ENCODE results near the gene GADD45G.
A peak's percentile ranks its signal among the peaks of the same experiment; 100 is the strongest.

Gene GADD45G

GRCh38 chr9:89604729-89605464 lies at the start of gene GADD45G:
GADD45G (plus strand) TSS chr9:89605012; CDS start chr9:89605122, 110 bp downstream.
- peak; percentile 83 to 88 for DNase-seq

DNA sequence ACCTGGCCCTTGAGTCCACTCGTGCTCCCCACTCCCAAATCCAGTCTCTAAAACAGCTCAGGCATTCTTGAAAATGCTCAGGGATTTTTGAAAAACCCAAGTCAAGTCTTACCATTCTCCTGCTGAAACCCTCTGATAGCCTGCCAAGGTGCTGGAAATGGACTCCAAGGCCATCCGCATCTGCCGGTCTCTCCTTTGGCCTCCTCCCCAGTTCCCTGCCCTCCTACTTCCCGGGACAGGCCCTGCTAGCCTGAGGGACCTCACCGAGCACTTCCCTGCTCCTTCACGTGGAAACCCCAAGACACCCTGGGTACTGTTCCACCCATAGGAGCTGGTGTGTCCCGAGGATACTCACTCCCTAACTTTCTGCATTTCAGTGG lies 49.8 kb upstream of the GADD45G start:
- no peak for DNase-seq

- DNase-seq: no peak
These were observed 49.1 kb upstream of the GADD45G start for GRCh38 chr9:89555451-89556375.

DNA sequence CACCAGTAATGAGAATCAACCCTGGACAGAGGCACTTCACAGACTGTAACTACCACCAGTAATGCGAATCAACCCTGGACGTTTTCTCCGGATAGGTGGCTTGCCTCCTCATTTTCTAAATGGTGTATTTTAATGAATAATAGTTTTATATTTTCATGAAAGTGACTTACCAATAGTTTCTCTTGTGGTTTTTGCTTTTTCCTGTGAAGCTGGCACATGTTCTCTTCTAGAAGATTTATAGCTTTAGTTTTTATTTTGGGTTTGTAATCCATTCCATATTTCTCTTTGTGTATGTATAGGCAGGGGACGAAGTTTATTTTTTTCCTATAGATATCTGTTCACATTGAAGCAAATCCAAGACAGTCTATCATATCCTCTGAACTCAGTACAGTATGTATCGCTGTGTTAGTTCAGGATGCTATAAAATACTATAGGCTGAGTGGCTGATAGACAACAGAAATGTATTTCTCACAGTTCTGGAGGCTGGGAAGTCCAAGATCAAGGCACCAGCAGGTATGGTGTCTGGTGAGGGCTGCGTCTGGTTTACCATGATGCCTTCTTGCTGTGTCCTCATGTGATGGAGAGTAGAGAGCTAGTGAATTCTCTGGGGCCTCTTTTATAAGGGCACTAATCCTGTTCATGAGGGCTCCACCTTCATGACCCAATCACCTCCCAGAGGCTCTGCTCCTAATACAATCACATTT lies 46.5 kb upstream of the GADD45G start:
- no peak for DNase-seq

GRCh38 chr9:89558948-89559347 lies 45.9 kb upstream of the GADD45G start:
- no peak for DNase-seq

GRCh38 chr9:89562186-89562814 lies 42.5 kb upstream of the GADD45G start:
- DNase-seq: no peak

DNA sequence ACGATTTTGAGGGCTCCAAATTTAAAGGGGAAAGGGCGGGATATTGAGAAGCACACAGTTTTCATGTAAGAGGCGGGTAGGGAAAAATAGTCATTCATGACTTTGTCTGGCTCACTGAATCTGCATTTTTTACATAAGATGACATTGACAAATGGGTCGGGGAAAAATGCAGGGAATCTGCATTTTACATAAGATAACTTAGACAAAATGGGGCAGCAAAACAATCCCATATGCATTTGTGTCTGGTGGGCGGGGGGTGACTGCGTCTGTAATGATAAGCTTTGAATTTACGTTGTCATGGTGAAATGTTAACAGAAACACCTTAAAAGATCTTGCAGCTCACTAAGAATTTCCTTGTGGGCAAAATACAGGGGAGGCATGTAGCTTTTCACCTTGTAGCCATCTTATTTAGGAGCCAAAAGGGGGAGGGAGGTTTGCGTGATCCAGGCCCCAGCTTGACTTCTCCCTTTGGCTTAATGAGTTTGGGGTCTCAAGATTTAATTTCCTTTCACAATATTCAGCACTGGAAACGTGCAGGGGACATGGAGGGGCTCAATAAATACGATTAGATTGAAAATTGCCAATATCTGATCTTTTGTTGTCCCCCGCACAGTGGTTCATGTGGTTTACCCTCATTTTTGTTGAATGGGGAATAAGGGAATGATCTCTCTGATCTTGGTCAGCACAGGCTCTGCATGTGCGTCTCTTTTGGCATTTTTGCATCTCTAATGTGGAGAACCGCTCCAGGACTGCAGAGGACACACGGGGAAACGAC lies 41.1 kb upstream of the GADD45G start:
- DNase-seq: no peak

- no peak for DNase-seq
These were observed 40.4 kb upstream of the GADD45G start for GRCh38 chr9:89564346-89564878.

DNA sequence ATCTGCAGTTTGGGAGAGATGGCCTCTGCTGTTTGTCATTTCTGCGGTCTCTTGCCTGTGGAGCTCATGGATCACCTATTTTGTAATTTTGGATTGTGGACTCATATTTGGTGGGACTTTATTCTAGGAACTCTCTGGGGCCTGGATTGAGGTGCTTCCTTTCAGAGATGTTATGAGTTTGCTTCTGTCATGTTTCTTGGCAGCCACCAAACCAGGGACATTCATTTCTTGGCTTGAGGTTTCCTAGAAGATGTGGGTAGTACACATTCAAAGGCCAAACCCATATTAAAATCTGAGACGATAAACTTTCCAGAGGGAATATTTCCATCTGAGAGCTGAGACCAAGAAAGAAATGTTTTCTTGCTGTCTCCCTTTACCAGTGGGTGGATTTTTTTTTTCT lies 37.2 kb upstream of the GADD45G start:
- DNase-seq: no peak

- DNase-seq: no peak
These were observed 30.5 kb upstream of the GADD45G start for GRCh38 chr9:89574309-89574708.

- peak in 1 of 2 donors; percentile 29 for DNase-seq
These were observed 28.4 kb upstream of the GADD45G start for GRCh38 chr9:89576404-89576839.

DNA sequence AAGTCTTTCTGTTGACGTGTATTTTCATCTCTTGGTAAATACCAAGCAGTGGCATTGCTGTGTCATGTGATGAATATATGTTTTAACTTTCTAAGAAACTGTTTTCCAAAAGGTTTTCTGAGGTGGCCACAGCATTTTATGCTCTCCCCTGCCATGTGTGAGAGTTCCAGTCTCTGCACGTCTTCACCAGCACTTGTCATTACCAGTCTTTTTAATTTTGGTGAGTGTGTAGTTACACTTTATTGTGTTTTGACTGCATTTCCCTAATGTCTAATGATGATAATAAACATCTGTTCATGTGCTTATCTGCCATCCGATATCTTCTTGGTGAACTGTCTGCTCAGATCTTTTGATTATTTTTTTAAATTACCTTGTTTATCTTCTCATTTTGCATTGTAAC lies 27.4 kb upstream of the GADD45G start:
- no peak for DNase-seq

- no peak for DNase-seq
These were observed 24.9 kb upstream of the GADD45G start for GRCh38 chr9:89579741-89580385.

- no peak for DNase-seq
These were observed 18.5 kb upstream of the GADD45G start for GRCh38 chr9:89586311-89586710.

DNA sequence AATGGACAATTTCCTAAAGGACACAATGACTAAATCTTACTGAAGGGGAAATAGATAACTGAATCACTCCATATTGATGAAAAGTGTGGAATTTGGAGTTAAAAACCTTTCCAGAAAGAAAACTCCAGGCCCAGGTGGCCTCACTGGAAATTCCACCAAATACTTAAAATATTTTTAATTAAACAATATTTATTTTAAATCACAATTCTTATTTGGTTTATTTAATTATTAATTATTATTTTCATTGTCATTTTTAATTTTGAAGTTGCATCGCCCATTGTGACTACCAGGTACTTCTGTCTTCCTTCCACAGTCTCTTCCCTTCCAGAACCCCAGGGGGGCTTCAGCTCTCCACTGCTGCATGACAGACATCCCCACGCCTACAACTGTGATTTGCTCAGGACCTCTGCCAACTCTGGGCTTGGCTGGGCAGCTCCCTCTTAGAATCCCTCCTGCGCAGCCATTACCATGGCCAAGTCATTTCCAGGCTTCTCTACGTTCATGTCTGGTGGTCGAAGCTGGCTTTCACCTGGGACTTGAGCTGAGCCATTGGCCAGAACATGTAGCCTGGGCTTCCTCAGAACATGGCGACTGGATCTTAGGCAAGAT lies 16.4 kb upstream of the GADD45G start:
- DNase-seq: no peak

DNA sequence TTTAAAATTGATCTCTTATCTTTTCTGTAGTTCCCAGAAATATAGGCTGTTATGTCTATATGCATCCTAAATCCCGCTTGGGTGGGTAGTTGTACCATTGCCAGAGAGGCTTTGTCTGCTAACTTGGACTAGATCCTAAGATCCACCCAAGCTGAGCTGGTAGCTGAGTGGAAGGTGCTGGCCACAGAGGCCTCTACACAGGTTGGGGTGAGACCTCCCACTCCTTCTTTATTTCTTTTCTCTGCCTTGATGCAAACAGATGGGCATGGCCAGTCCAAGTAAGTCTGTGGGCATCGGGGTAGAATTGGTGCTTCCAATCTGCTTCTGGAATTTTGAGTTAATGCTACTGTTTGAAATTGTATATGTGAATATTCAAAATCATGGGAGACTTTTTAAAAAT lies 14.4 kb upstream of the GADD45G start:
- DNase-seq: no peak

GRCh38 chr9:89591274-89592212 lies 13.3 kb upstream of the GADD45G start:
- DNase-seq: no peak

DNA sequence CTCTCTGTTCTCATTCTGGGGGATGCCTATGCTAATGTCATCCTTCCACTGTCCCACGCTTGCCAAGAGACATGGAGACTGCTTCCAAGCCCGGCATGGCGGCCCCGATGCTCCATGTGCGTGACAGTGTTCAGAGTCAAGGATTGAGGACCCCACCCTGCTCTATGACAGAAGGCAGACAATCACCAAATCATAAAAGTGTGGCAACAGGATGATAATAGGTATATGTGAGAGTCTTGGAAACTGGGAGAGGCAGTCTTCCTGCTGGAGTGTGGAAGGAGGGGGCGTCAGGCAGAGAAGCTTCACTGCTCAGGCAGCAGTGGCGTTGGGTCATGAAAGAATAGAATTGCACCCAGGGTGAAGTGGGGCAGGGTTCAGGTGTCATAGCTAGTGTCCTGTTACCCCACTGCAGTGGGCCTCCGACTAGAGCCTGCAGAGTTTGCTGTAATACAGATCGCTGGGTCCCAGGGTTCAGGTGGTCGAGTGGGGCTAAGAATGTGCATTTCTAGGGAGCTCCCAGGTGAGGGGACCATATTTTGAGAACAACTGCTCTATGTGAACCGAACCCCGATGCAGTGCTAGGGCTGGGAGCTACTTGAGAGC lies 12.5 kb upstream of the GADD45G start:
- DNase-seq: no peak

Measured in hippocampal formation (tissue), 2 donors.